GM12872 (cell line): ENCODE measurements around the gene RBM15B.

Experiments used
- CTCF ChIP-seq: IDR thresholded peaks from 3 replicates; pipeline ENCODE4 v1.5.1; 2011; ENCODE audit warnings: low read depth, mild to moderate bottlenecking, low read length, moderate library complexity; ENCODE audit not compliant: insufficient read depth

RBM15B gene

GRCh38 chr3:51395493-51396213, 4.6 kb downstream of the RBM15B start:
- TF ChIP-seq CTCF, result no peak

DNA sequence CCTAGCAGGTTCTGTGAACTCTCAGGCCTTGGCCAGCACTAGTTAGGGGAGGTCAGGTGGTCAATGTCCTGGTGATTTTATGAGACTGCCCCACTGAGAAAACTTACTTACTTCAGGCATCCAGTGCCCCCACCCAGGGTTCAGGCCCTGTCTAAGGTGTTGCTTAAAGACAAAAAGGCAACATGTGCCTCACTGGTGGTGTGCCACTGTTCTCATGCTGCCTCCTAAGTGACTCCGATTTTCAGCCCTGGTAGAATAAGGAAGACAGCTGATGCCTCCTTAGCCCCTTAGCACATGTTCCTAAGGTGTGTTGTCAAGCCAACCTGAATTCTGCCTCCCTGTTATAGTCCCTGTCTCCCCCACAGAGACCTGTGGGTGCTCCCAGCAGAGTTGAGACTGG, 5.3 kb downstream of the RBM15B start:
- no peak for TF ChIP-seq CTCF

DNA sequence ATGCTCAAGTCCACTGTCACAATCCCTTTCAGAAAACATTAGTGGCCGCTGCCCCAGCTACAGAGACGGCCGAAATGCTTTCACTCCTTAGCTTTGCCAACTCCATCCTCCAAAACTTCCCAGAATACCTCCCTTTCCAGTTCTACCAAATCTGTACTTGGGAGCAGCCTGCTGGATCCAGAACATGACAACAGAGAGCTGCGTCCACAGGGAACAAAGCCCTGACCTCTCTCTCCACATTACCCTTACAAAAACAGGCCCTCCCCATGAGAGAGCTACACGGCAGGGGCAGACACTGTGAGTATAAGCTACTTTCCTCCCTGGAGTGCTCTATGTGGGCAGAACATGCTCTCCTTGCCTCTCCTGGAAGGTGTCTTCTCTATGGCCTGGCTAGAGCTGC, 6.3 kb downstream of the RBM15B start:
- TF ChIP-seq CTCF, result no peak

DNA sequence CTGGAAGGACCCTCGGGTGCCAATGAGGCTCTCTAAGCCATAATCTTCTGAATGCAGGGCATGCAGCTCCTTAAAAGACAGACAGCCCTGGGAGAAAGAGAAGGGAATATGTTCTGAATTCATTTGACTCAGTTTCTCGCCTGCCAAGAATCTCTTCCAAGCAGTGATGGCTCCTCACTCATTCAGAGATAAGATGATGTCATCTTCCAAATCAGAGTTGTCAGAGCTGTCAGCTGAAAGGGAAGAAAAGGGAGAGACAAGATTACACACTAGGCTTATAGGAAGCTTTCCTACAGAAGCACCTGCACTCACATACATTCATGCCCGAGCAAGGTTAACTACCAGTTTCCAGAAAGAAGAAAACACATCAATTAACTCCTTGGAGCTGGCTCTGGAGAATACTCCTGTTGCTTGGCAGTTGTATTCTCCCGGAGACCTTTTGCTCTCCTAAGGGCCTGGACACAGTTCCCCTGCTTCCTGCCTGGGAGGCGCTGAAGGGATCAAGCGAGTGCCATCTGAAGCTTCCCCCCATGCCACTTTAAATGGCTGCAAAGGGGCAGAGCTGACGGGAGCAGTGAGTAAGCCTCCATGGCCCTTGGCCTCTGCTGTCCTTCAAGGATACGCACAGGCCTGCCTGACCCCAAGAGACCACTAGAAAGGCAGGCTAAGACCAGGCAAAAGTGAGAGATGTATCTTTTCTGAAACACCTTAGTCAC, 7.7 kb downstream of the RBM15B start:
- TF ChIP-seq CTCF, result no peak

GRCh38 chr3:51400166-51400565, 9.1 kb downstream of the RBM15B start:
- TF ChIP-seq CTCF, result no peak

GRCh38 chr3:51401735-51402134, 10.7 kb downstream of the RBM15B start:
- TF ChIP-seq CTCF, result no peak

DNA sequence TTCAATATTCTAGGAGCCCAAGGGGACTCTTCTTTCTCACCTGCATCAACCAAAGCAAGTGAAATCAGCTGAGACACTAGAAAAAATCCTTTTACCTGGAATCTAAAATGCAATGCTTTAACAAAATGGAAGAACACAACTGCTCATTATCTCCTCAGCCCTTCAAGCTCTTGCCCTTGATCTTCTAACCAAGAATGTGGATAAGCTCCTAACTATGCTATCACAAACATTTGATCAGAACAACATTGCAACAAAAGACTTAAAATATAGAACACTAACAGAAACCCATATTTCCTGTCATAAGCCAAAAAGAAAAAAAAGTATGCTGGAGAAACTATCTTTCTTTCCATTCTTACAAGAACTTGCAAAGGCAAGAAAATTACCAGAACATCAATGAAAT, 12.6 kb downstream of the RBM15B start:
- no peak for TF ChIP-seq CTCF
